Caco-2 (cell line): ENCODE measurements around the gene TDRD12. TPM values are rescaled to one million over a fixed set of nuclear protein-coding genes. Genes with fewer than 3 reads are reported as not detected.

Experiments
- BruUV-seq: library from RNA; stranded (reverse); fragments of 400-500 nt; replicated peaks from 2 replicates; lab custom pipeline; 2021; lab: Mats Ljungman, UMichigan
- CTCF ChIA-PET: fragments of 300-600 bp; sonication (Branson Sonifier 250); formaldehyde crosslinking; loops from one replicate; lab custom pipeline; 2022; ENCODE audit warnings: antibody characterized with exemption; lab: Charles Lee
- POLR2A ChIA-PET: fragments of 300-600 bp; sonication (Branson Sonifier 250); formaldehyde crosslinking; loops from one replicate; lab custom pipeline; 2022; ENCODE audit warnings: antibody characterized with exemption; lab: Charles Lee
- DNase-seq, 2 experiments: peaks; one replicate each; pipeline versions ENCODE4 v3.0.0 to v3.0.0-alpha.2; 2020 to 2022
- H3K27me3 ChIP-seq: replicated peaks from 2 replicates; pipeline ENCODE4 v1.6.0; 2011; ENCODE audit warnings: low read length; ENCODE audit not compliant: control insufficient read depth, insufficient read depth
- H3K36me3 ChIP-seq: 2 replicates; pipeline ENCODE4 v1.5.1; 2011; ENCODE audit warnings: low read length; ENCODE audit not compliant: control insufficient read depth, insufficient read depth
- H3K4me1 ChIP-seq: fragments of 250-450 bp; sonication (Bioruptor Pico); 2 replicates; pipeline ENCODE4 v1.5.1; 2020; ENCODE audit warnings: mild to moderate bottlenecking
- H3K4me3 ChIP-seq: 2 replicates; pipeline ENCODE4 v1.5.1; 2011; ENCODE audit warnings: low read depth, mild to moderate bottlenecking, control low read depth, low read length
- H3K9me3 ChIP-seq: fragments of 250-450 bp; sonication (Bioruptor Pico); 2 replicates; pipeline ENCODE4 v1.5.1; 2020; ENCODE audit warnings: mild to moderate bottlenecking, moderate library complexity
- H3K27ac Mint-ChIP-seq: one replicate; pipeline ENCODE4 v1.8.0; 2022; ENCODE audit warnings: mixed read lengths; ENCODE audit not compliant: unreplicated experiment
- H3K27me3 Mint-ChIP-seq: one replicate; pipeline ENCODE4 v1.8.0; 2022; ENCODE audit warnings: mixed read lengths; ENCODE audit not compliant: insufficient read depth, unreplicated experiment
- H3K36me3 Mint-ChIP-seq: one replicate; pipeline ENCODE4 v1.8.0; 2022; ENCODE audit warnings: mild to moderate bottlenecking, mixed read lengths; ENCODE audit not compliant: insufficient read depth, unreplicated experiment
- H3K4me1 Mint-ChIP-seq: one replicate; pipeline ENCODE4 v1.8.0; 2022; ENCODE audit warnings: low read depth, mixed read lengths; ENCODE audit not compliant: unreplicated experiment
- H3K4me3 Mint-ChIP-seq: one replicate; pipeline ENCODE4 v1.8.0; 2022; ENCODE audit warnings: mild to moderate bottlenecking, moderate library complexity, mixed read lengths; ENCODE audit not compliant: unreplicated experiment
- H3K9me3 Mint-ChIP-seq: one replicate; pipeline ENCODE4 v1.8.0; 2022; ENCODE audit warnings: mixed read lengths; ENCODE audit not compliant: unreplicated experiment
- CTCF ChIP-seq, 2 experiments: fragments of 200-600 bp in 1 of 2; IDR thresholded peaks; 1 replicate in 1 of 2; 2 replicates in 1 of 2; pipeline versions ENCODE4 v1.5.1 to v1.8.0; 2011 to 2022; ENCODE audit warnings: antibody characterized with exemption in 1 of 2, control low read depth in 1 of 2, inconsistent platforms in 1 of 2, low read depth in 1 of 2, low read length in 1 of 2, mild to moderate bottlenecking in 1 of 2, moderate library complexity in 1 of 2; ENCODE audit not compliant: insufficient read depth in 1 of 2, severe bottlenecking in 1 of 2, unreplicated experiment in 1 of 2
- intact Hi-C: fragments of 100-400 bp; cut with micrococcal nuclease; formaldehyde crosslinking; loops from one replicate; pipeline ENCODE4 v1.10.0; 2022; ENCODE audit not compliant: unreplicated experiment
- total RNA-seq: library from RNA; stranded (reverse); gene quantifications from 2 replicates; pipeline ENCODE4 v1.2.3, GENCODE V29; 2022

Gene TDRD12
- total RNA-seq, 1 experiment from 2014 or later, result 0.11 TPM

- peaks cover 31% of the 10 kb centered on the region for H3K36me3 Mint-ChIP-seq
- intact Hi-C loops, result loop anchor here (10.0 kb wide), 2 partner anchors 79 to 269 kb away; partner anchors contain the start of gene DPY19L3
- Histone ChIP-seq H3K27me3 (no peaks in the 10 kb centered on the region), H3K36me3 (0 out of 2 replicates have a peak, but pooled peaks cover 2% of the 10 kb centered on the region), H3K4me3 (peak overlapping the region; percentile 90; the same call in 1 of the 2 replicates), H3K9me3 (no peaks in the 10 kb centered on the region), H3K4me1 (peaks cover 22% of the 10 kb centered on the region)
- peak overlapping the region; percentile 90 for H3K4me3 Mint-ChIP-seq
- BruUV-seq, result no TSS peak
- TF ChIP-seq CTCF (IDR thresholded peaks at IDR 0.05; ENCODE audit: insufficient read depth in 1 of 2, low read depth in 1 of 2, low read length in 1 of 2, severe bottlenecking in 1 of 2, unreplicated experiment in 1 of 2), result no peak
- no peak for DNase-seq
- peaks cover 42% of the 10 kb centered on the region for H3K4me1 Mint-ChIP-seq
- no peaks in the 10 kb centered on the region for H3K9me3 Mint-ChIP-seq
- ChIA-PET CTCF (no interaction called here), POLR2A (no interaction called here)
- peak overlapping the region; percentile 75 for H3K27ac Mint-ChIP-seq
- H3K27me3 Mint-ChIP-seq, result no peaks in the 10 kb centered on the region
These were observed 46.0 kb upstream of the TDRD12 start for GRCh38 chr19:32673573-32673972.

GRCh38 chr19:32674153-32674930 is 45.2 kb upstream of the TDRD12 start:
- H3K4me1 ChIP-seq, result peaks cover 20% of the 10 kb centered on the region

More at GRCh38 chr19:32674153-32674930, 45.2 kb upstream of the TDRD12 start:
- Mint-ChIP-seq H3K9me3 (no peaks in the 10 kb centered on the region), H3K27ac (peak overlapping the region; percentile 75), H3K36me3 (peaks cover 26% of the 10 kb centered on the region), H3K27me3 (no peaks in the 10 kb centered on the region), H3K4me1 (peaks cover 40% of the 10 kb centered on the region), H3K4me3 (peak overlapping the region; percentile 90)
- Histone ChIP-seq H3K4me3 (peak overlapping the region; percentile 90), H3K9me3 (no peaks in the 10 kb centered on the region), H3K36me3 (0 out of 2 replicates have a peak, but pooled peaks cover 2% of the 10 kb centered on the region), H3K27me3 (no peaks in the 10 kb centered on the region)
- ChIA-PET CTCF (no interaction called here), POLR2A (interaction anchor here (0.6 to 1.5 kb wide), 2 partner anchors 17 to 1460 kb away, joined by 3 to 5 read pairs; partner anchors contain the start of gene NUDT19)
- DNase-seq, result no peak
- BruUV-seq, result TSS peak; percentile 45
- intact Hi-C loops, result loop anchor here (10.0 kb wide), 2 partner anchors 80 to 270 kb away; partner anchors contain the start of gene DPY19L3
- no peak for TF ChIP-seq CTCF (IDR thresholded peaks at IDR 0.05; ENCODE audit: insufficient read depth in 1 of 2, low read depth in 1 of 2, low read length in 1 of 2, severe bottlenecking in 1 of 2, unreplicated experiment in 1 of 2)
